Left lung (tissue), 10 donors: ENCODE results near the gene SLC47A2. TPM values are rescaled to one million over a fixed set of nuclear protein-coding genes. Genes with fewer than 3 reads are reported as not detected.

Source experiments
- ATAC-seq: fragments of 200-7000 bp; cut with Tn5 transposase; one replicate; pipeline ENCODE4 v1.9.1; 2020; ENCODE audit warnings: moderate library complexity
- DNase-seq, 4 donors: peaks; one replicate each; pipeline ENCODE4 v3.0.0-alpha.2; 2013 to 2020
- H3K27ac ChIP-seq, 2 donors: fragments of 200-600 bp; sonication (generic) in 1 of 2; one replicate each; pipeline versions ENCODE4 v1.5.0 to v1.8.0; 2020 to 2021
- H3K27me3 ChIP-seq, 2 donors: fragments of 200-600 bp; sonication (generic) in 1 of 2; one replicate each; pipeline versions ENCODE4 v1.5.0 to v1.8.0; 2020 to 2021
- H3K36me3 ChIP-seq, 2 donors: fragments of 200-600 bp; sonication (generic) in 1 of 2; one replicate each; pipeline versions ENCODE4 v1.5.0 to v1.8.0; 2020 to 2021
- H3K4me1 ChIP-seq, 2 donors: fragments of 200-600 bp; one replicate each; pipeline ENCODE4 v1.8.0; 2021
- H3K4me3 ChIP-seq, 2 donors: fragments of 200-600 bp; sonication (generic) in 1 of 2; one replicate each; pipeline versions ENCODE4 v1.5.0 to v1.8.0; 2020 to 2021; ENCODE audit warnings: mild to moderate bottlenecking in 1 of 2
- H3K9me3 ChIP-seq, 2 donors: fragments of 200-600 bp; sonication (generic) in 1 of 2; one replicate each; pipeline versions ENCODE4 v1.5.0 to v1.8.0; 2020 to 2021
- CTCF ChIP-seq, 2 donors: fragments of 200-600 bp; sonication (generic) in 1 of 2; IDR thresholded peaks; one replicate each; pipeline versions ENCODE4 v1.5.0 to v1.8.0; 2021; ENCODE audit warnings: antibody characterized with exemption in 2 of 2
- intact Hi-C, 2 donors: fragments of 100-400 bp; cut with DNase I; formaldehyde crosslinking; loops; one replicate each; pipeline versions ENCODE4 v1.11.2 to v1.14.2; 2022
- polyA plus RNA-seq, 6 donors: library from polyadenylated mRNA; unstranded; fragments of 120-200 nt; gene quantifications; one replicate each; pipeline ENCODE4 v1.2.1, GENCODE V29; 2013; ENCODE audit not compliant: insufficient read length in 6 of 6
- total RNA-seq, 2 donors: library from RNA; stranded (reverse); fragmentation: NEBNext Ultra II Directional; extraction: Animal tissue kit (Norgen Biotek cat#: 25700); gene quantifications; one replicate each; pipeline ENCODE4 v1.2.1, GENCODE V29; 2021
- donor health status: DM: no; HTN: yes; CAD: no.
- donor health status: DM: no; HTN: no; CAD: no.

Gene SLC47A2
- total and polyA plus RNA-seq, 8 donors, result 0.20 to 0.60 (median 0.41) TPM; not detected in 2

GRCh38 chr17:19747829-19748806 lies 31.7 kb upstream of the SLC47A2 start, which contains the start of gene ALDH3A1:
Gene ALDH3A1 (minus strand): TSS chr17:19748298. CDS start chr17:19745129, 3,169 bp downstream.
- H3K4me3 ChIP-seq, result no peak within 1 kb of the TSS
- peak in 1 of 4 donors; percentile 71 for DNase-seq
- no peaks in the 10 kb centered on the region for H3K36me3 ChIP-seq
- peaks cover 0 to 26% of the 10 kb centered on the region in 2 donors for H3K4me1 ChIP-seq
- peak within 1 kb of the TSS in 1 of 2 donors; percentile 2 for H3K27ac ChIP-seq
- intact Hi-C loops, result no loop called here
- H3K27me3 ChIP-seq, result no peaks in the 10 kb centered on the region
- H3K9me3 ChIP-seq, result no peaks in the 10 kb centered on the region
- no peak for TF ChIP-seq CTCF (IDR thresholded peaks at IDR 0.05)
- ATAC-seq, result peak; percentile 9

GRCh38 chr17:19747159-19747719 lies 30.9 kb upstream of the SLC47A2 start:
- ATAC-seq, result no peak
- peaks cover 0 to 19% of the 10 kb centered on the region in 2 donors for H3K4me1 ChIP-seq
- no peak for TF ChIP-seq CTCF (IDR thresholded peaks at IDR 0.05)
- DNase-seq, result no peak
- no peaks in the 10 kb centered on the region for H3K27me3 ChIP-seq
- H3K9me3 ChIP-seq, result no peaks in the 10 kb centered on the region
- intact Hi-C loops, result no loop called here
- H3K36me3 ChIP-seq, result no peaks in the 10 kb centered on the region
- H3K27ac ChIP-seq, result no peak overlapping the region
- no peak overlapping the region for H3K4me3 ChIP-seq

- peaks cover 0 to 18% of the 10 kb centered on the region in 2 donors for H3K4me1 ChIP-seq
- H3K27ac ChIP-seq, result no peak overlapping the region
- H3K4me3 ChIP-seq, result no peak overlapping the region
- no peaks in the 10 kb centered on the region for H3K36me3 ChIP-seq
- no peak for DNase-seq
- intact Hi-C loops, result no loop called here
- ATAC-seq, result no peak
- no peak for TF ChIP-seq CTCF (IDR thresholded peaks at IDR 0.05)
- no peaks in the 10 kb centered on the region for H3K9me3 ChIP-seq
- no peaks in the 10 kb centered on the region for H3K27me3 ChIP-seq
Measured at GRCh38 chr17:19746517-19746916, 30.1 kb upstream of the SLC47A2 start.

GRCh38 chr17:19744922-19745757 lies 28.8 kb upstream of the SLC47A2 start:
- peak; percentile 96 for ATAC-seq
- peak; percentile 94 to 97 for TF ChIP-seq CTCF (IDR thresholded peaks at IDR 0.05)
- H3K4me3 ChIP-seq, result peak overlapping the region; percentile 42 to 46
- no peaks in the 10 kb centered on the region for H3K9me3 ChIP-seq
- intact Hi-C loops, result no loop called here
- H3K27me3 ChIP-seq, result no peaks in the 10 kb centered on the region
- no peak overlapping the region for H3K27ac ChIP-seq
- H3K4me1 ChIP-seq, result peaks cover 0 to 18% of the 10 kb centered on the region in 2 donors
- peak; percentile 82 to 95 (median 90) for DNase-seq
- H3K36me3 ChIP-seq, result no peaks in the 10 kb centered on the region
